A673 (cell line): ENCODE results near the gene NRBP1. TPM values are rescaled to one million over a fixed set of nuclear protein-coding genes. Genes with fewer than 3 reads are reported as not detected.

Experiments used
- BruUV-seq: library from RNA; stranded (reverse); fragments of 400-500 nt; replicated peaks from 2 replicates; lab custom pipeline; 2021; lab: Mats Ljungman, UMichigan
- CTCF ChIA-PET: fragments of 300-600 bp; sonication (Branson Sonifier 250); formaldehyde crosslinking; loops from one replicate; lab custom pipeline; 2022; ENCODE audit warnings: antibody characterized with exemption; lab: Charles Lee
- POLR2A ChIA-PET: fragments of 300-600 bp; sonication (Branson Sonifier 250); formaldehyde crosslinking; loops from one replicate; lab custom pipeline; 2022; ENCODE audit warnings: antibody characterized with exemption; ENCODE audit not compliant: low non-redundant PET; lab: Charles Lee
- DNase-seq: peaks from one replicate; pipeline ENCODE4 v3.0.0-alpha.2; 2015; ENCODE audit warnings: low spot score
- H3K27ac ChIP-seq: fragments of 200-600 bp; sonication (generic); 2 replicates; pipeline ENCODE4 v1.5.1; 2016; ENCODE audit warnings: mixed run types, low read depth, mild to moderate bottlenecking, mixed read lengths, antibody characterized with exemption, low read length; ENCODE audit not compliant: poor library complexity, severe bottlenecking
- H3K27me3 ChIP-seq: fragments of 200-600 bp; sonication (generic); replicated peaks from 2 replicates; pipeline ENCODE4 v1.6.1; 2017; ENCODE audit warnings: mixed run types, low read depth, mild to moderate bottlenecking, mixed read lengths, antibody characterized with exemption, low read length; ENCODE audit not compliant: insufficient read depth, poor library complexity
- H3K36me3 ChIP-seq: fragments of 200-600 bp; sonication (generic); 2 replicates; pipeline ENCODE4 v1.6.1; 2016; ENCODE audit warnings: mixed run types, mild to moderate bottlenecking, mixed read lengths, antibody characterized with exemption, low read length; ENCODE audit not compliant: insufficient read depth, poor library complexity, severe bottlenecking
- H3K4me1 ChIP-seq: fragments of 200-600 bp; sonication (generic); 2 replicates; pipeline ENCODE4 v1.6.1; 2017; ENCODE audit warnings: mixed run types, mild to moderate bottlenecking, mixed read lengths, antibody characterized with exemption, low read length; ENCODE audit not compliant: insufficient read depth, poor library complexity, severe bottlenecking
- H3K4me3 ChIP-seq: fragments of 200-600 bp; sonication (generic); 2 replicates; pipeline ENCODE4 v1.5.1; 2016; ENCODE audit warnings: low read depth, mixed run types, mild to moderate bottlenecking, mixed read lengths, low read length; ENCODE audit not compliant: poor library complexity, severe bottlenecking
- H3K9me3 ChIP-seq: fragments of 200-600 bp; sonication (generic); 2 replicates; pipeline ENCODE4 v1.6.1; 2016; ENCODE audit warnings: mixed run types, low read depth, mild to moderate bottlenecking, mixed read lengths, antibody characterized with exemption, low read length; ENCODE audit not compliant: poor library complexity, severe bottlenecking
- EZH2 ChIP-seq: fragments of 200-600 bp; sonication (generic); IDR thresholded peaks from 2 replicates; pipeline ENCODE4 v1.6.1; 2017; ENCODE audit warnings: borderline replicate concordance, low read depth, mild to moderate bottlenecking, mixed read lengths, antibody characterized with exemption, low read length; ENCODE audit not compliant: poor library complexity, severe bottlenecking
- intact Hi-C: fragments of 100-400 bp; cut with micrococcal nuclease; formaldehyde crosslinking; loops from one replicate; pipeline ENCODE4 v1.10.0; 2022; ENCODE audit not compliant: unreplicated experiment
- total RNA-seq: library from RNA; stranded (reverse); gene quantifications from 2 replicates; pipeline ENCODE4 v1.2.3, GENCODE V29; 2021
- TF ChIP-seq, protein P1 (sequence below): fragments of 300-800, 200-600 bp; sonication (generic); conservative IDR thresholded peaks from 2 replicates; pipeline ENCODE4 v1.5.1; 2017; ENCODE audit warnings: low read depth, mild to moderate bottlenecking, antibody characterized with exemption, low read length, moderate library complexity, mixed read lengths

The NRBP1 gene
- total RNA-seq, 1 experiment from 2014 or later = 93.0 TPM

DNA sequence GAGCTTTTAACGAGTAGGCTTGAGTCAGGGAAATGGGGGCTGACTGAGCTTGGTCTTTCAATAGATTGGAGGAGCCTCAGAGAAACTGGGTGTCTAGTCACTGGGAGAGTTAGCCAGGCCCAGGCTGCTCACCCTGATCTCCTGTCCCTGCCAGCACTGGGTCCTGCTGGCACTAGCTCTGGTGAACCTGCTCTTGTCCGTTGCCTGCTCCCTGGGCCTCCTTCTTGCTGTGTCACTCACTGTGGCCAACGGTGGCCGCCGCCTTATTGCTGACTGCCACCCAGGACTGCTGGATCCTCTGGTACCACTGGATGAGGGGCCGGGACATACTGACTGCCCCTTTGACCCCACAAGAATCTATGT is 14.5 kb downstream of the NRBP1 start:
- DNase-seq = no peak
- TF ChIP-seq, protein P1, sequence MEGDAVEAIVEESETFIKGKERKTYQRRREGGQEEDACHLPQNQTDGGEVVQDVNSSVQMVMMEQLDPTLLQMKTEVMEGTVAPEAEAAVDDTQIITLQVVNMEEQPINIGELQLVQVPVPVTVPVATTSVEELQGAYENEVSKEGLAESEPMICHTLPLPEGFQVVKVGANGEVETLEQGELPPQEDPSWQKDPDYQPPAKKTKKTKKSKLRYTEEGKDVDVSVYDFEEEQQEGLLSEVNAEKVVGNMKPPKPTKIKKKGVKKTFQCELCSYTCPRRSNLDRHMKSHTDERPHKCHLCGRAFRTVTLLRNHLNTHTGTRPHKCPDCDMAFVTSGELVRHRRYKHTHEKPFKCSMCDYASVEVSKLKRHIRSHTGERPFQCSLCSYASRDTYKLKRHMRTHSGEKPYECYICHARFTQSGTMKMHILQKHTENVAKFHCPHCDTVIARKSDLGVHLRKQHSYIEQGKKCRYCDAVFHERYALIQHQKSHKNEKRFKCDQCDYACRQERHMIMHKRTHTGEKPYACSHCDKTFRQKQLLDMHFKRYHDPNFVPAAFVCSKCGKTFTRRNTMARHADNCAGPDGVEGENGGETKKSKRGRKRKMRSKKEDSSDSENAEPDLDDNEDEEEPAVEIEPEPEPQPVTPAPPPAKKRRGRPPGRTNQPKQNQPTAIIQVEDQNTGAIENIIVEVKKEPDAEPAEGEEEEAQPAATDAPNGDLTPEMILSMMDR = no peak
- TF ChIP-seq EZH2 = no peak
- intact Hi-C loops = no loop called here
- no peaks in the 10 kb centered on the region for H3K9me3 ChIP-seq
- no TSS peak for BruUV-seq
- H3K4me3 ChIP-seq = no peak overlapping the region
- POLR2A ChIA-PET = no interaction called here
- H3K36me3 ChIP-seq = peaks cover 36% of the 10 kb centered on the region
- H3K4me1 ChIP-seq = no peaks in the 10 kb centered on the region
- no peaks in the 10 kb centered on the region for H3K27me3 ChIP-seq
- no peak overlapping the region for H3K27ac ChIP-seq
- CTCF ChIA-PET = no interaction called here

GRCh38 chr2:27445155-27445554 is 16.7 kb downstream of the NRBP1 start:
- BruUV-seq = no TSS peak

DNA sequence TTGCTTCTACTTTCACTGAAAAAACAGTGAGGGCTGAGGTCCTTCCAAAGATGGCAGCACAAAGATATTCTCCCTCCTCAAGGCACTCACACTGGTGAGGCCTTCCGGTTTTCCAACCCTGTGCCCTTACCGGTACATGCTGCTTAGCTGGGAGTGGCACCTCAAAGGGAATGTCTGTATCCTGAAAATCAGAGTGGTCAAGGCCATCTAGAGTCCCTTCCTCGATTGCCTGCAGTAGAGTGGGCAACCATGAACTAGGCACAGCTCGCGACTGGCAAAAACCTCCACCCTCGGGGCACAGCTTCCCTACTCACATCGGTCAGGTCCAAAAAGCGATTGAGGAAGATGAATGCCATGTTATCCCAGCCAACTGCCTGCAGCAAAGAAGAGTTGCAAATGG is 17.2 kb downstream of the NRBP1 start:
- ChIA-PET CTCF (interaction anchor here (0.6 kb wide), 1 partner anchor 176 kb away, joined by 4 read pairs; no protein-coding TSS in a partner anchor), POLR2A (no interaction called here)

More at GRCh38 chr2:27445155-27445554, 16.7 kb downstream of the NRBP1 start:
- H3K27me3 ChIP-seq = no peaks in the 10 kb centered on the region
- no peak for TF ChIP-seq EZH2
- TF ChIP-seq, protein P1 = no peak
- DNase-seq = no peak
- no peak overlapping the region for H3K27ac ChIP-seq
- no peak overlapping the region for H3K4me3 ChIP-seq
- H3K9me3 ChIP-seq = no peaks in the 10 kb centered on the region
- H3K36me3 ChIP-seq = peaks cover 24% of the 10 kb centered on the region
- POLR2A ChIA-PET = no interaction called here
- CTCF ChIA-PET = no interaction called here
- no peaks in the 10 kb centered on the region for H3K4me1 ChIP-seq
- intact Hi-C loops = no loop called here

DNA sequence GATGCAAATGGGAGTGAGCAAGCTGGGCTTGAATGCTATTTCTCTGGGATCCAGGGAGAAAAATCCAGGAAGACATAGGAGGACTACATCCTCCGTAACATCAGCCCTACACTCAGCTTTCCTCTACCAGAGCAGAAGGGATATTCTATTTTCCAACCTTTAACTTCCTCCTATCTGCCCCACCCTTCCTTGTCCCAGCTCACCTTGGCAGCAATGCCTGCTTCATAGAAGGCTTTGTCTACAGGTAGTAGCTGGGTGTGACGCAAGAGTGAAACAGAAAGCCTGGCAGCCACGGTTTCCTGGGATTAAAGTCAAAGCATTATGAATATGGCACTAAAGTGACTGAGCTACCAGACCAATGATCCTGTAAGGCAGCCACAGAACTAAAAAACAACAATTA is 17.6 kb downstream of the NRBP1 start:
- Histone ChIP-seq H3K36me3 (peaks cover 15% of the 10 kb centered on the region), H3K27ac (no peak overlapping the region), H3K9me3 (no peaks in the 10 kb centered on the region), H3K4me1 (no peaks in the 10 kb centered on the region), H3K4me3 (no peak overlapping the region), H3K27me3 (no peaks in the 10 kb centered on the region)
- ChIA-PET CTCF (interaction anchor here (0.6 kb wide), 1 partner anchor 175 kb away, joined by 4 read pairs; no protein-coding TSS in a partner anchor), POLR2A (no interaction called here)
- no peak for TF ChIP-seq EZH2
- TF ChIP-seq, protein P1 = no peak
- no TSS peak for BruUV-seq
- no peak for DNase-seq
- intact Hi-C loops = no loop called here

More for the DNA sequence above, 17.2 kb downstream of the NRBP1 start:
- Histone ChIP-seq H3K4me1 (no peaks in the 10 kb centered on the region), H3K9me3 (no peaks in the 10 kb centered on the region), H3K36me3 (peaks cover 20% of the 10 kb centered on the region), H3K27ac (no peak overlapping the region), H3K4me3 (no peak overlapping the region), H3K27me3 (no peaks in the 10 kb centered on the region)
- no TSS peak for BruUV-seq
- no peak for TF ChIP-seq EZH2
- intact Hi-C loops = no loop called here
- no peak for DNase-seq
